ENCODE results near the gene RNF181. TPM values are rescaled to one million over a fixed set of nuclear protein-coding genes. Genes with fewer than 3 reads are reported as not detected.
"Not testable (repeated sequence)": the region's sequence is repeated elsewhere in the genome, so short reads cannot be mapped to it uniquely, and the experiment has no call there.

RNF181 gene
- polyA plus RNA-seq, 2 of the 4 experiments (the other 2 are of a cell fraction): 189 to 287 TPM

- TF ChIP-seq, protein P1, sequence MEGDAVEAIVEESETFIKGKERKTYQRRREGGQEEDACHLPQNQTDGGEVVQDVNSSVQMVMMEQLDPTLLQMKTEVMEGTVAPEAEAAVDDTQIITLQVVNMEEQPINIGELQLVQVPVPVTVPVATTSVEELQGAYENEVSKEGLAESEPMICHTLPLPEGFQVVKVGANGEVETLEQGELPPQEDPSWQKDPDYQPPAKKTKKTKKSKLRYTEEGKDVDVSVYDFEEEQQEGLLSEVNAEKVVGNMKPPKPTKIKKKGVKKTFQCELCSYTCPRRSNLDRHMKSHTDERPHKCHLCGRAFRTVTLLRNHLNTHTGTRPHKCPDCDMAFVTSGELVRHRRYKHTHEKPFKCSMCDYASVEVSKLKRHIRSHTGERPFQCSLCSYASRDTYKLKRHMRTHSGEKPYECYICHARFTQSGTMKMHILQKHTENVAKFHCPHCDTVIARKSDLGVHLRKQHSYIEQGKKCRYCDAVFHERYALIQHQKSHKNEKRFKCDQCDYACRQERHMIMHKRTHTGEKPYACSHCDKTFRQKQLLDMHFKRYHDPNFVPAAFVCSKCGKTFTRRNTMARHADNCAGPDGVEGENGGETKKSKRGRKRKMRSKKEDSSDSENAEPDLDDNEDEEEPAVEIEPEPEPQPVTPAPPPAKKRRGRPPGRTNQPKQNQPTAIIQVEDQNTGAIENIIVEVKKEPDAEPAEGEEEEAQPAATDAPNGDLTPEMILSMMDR (IDR thresholded peaks at IDR 0.05): peak; percentile 17; the same call in 1 of the 3 replicates
- TF ChIP-seq RFX5 (IDR thresholded peaks at IDR 0.05) (0 out of 2 replicates have a peak, but pooled peaks have one; percentile 11), KDM1A (IDR thresholded peaks at IDR 0.05; ENCODE audit: low read depth) (no peak), HOXB5 (CRISPR knock-in tag; IDR thresholded peaks at IDR 0.05) (no peak)
Observed at GRCh38 chr2:85602476-85603234, 7.1 kb downstream of the RNF181 start, which contains the start of gene TMEM150A (continued).

DNA sequence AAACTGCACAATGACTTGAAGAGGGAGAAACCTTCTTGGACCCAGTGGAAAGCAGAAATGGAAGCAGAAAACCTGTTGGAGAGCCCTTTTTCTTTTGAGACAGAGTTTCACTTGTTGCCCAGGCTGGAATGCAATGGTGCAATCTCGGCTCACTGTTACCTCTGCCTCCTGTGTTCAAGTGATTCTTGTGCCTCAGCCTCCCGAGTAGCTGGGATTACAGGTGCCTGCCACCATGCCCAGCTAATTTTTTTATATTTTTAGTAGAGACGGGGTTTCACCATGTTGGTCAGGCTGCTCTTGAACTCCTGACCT, 8.5 kb downstream of the RNF181 start:
- CTCF ChIA-PET: interaction anchor here (0.9 to 2.6 kb wide), 9 partner anchors 10 to 303 kb away, joined by 3 to 8 read pairs (median 3); no protein-coding TSS in a partner anchor
- not testable (repeated sequence) for ATAC-seq; DNase-seq (ENCODE audit: low read depth in 1 of 2, low spot score in 1 of 2); H3K4me3 ChIP-seq; H3K9me3 ChIP-seq; H3K27ac ChIP-seq; FAIRE-seq
- WGBS (ENCODE audit: missing lambda C conversion rate): 85% methylated on average over 3 of the region's 3 CpGs
- Histone ChIP-seq H3K4me2 (peak overlapping the region; percentile 81), H3K4me1 (peaks cover 20% of the 10 kb centered on the region)
- POLR2A ChIA-PET: interaction anchor here (3.9 kb wide), 1 partner anchor 9 kb away, joined by 19 read pairs; the partner anchor contains the start of gene RNF181

- ChIA-PET POLR2A (interaction anchor here (1.4 to 3.9 kb wide), 2 partner anchors 10 to 167 kb away, joined by 3 to 19 read pairs; partner anchors contain the start of gene RNF181), CTCF (interaction anchor here (0.8 to 2.6 kb wide), 13 partner anchors 10 to 304 kb away, joined by 3 to 8 read pairs (median 3); no protein-coding TSS in a partner anchor)
- WGBS (ENCODE audit: missing lambda C conversion rate): 72% methylated on average over 6 of the region's 6 CpGs
- Histone ChIP-seq H3K4me1 (peaks cover 20% of the 10 kb centered on the region), H3K27ac (no peak overlapping the region), H3K9me3 (no peaks in the 10 kb centered on the region), H3K4me3 (no peak overlapping the region), H3K4me2 (no peak overlapping the region)
- no peak for FAIRE-seq
- no peak for DNase-seq (ENCODE audit: low read depth in 1 of 2, low spot score in 1 of 2)
- 0 out of 4 replicates have a peak, but pooled peaks of 1 of the 2 experiments have one; percentile 8 for TF ChIP-seq CEBPB (IDR thresholded peaks at IDR 0.05)
- TF ChIP-seq CBX8 (IDR thresholded peaks at IDR 0.05): no peak
- no peak for ATAC-seq
Observed at GRCh38 chr2:85604568-85605339, 9.2 kb downstream of the RNF181 start.

GRCh38 chr2:85605406-85606115, 10.0 kb downstream of the RNF181 start:
- Histone ChIP-seq H3K27ac (no peak overlapping the region), H3K4me1 (peaks cover 26% of the 10 kb centered on the region), H3K9me3 (no peaks in the 10 kb centered on the region), H3K4me3 (no peak overlapping the region), H3K4me2 (no peak overlapping the region)
- TF ChIP-seq NFE2L2 (conservative IDR thresholded peaks at IDR 0.05; ENCODE audit: low read length) (no peak), TFCP2L1 (CRISPR knock-in tag; IDR thresholded peaks at IDR 0.05) (no peak), CHD2 (IDR thresholded peaks at IDR 0.05; ENCODE audit: low read length, partially characterized antibody) (no peak), KDM1A (IDR thresholded peaks at IDR 0.05; ENCODE audit: low read depth) (no peak), FOSL2 (IDR thresholded peaks at IDR 0.05) (no peak), FOSL2 (CRISPR knock-in tag; IDR thresholded peaks at IDR 0.05) (no peak), CEBPB (IDR thresholded peaks at IDR 0.05) (no peak), JUNB (IDR thresholded peaks at IDR 0.05) (no peak), CBX8 (IDR thresholded peaks at IDR 0.05) (no peak)
- TF ChIP-seq, protein P2, sequence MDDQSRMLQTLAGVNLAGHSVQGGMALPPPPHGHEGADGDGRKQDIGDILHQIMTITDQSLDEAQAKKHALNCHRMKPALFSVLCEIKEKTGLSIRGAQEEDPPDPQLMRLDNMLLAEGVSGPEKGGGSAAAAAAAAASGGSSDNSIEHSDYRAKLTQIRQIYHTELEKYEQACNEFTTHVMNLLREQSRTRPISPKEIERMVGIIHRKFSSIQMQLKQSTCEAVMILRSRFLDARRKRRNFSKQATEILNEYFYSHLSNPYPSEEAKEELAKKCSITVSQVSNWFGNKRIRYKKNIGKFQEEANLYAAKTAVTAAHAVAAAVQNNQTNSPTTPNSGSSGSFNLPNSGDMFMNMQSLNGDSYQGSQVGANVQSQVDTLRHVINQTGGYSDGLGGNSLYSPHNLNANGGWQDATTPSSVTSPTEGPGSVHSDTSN (IDR thresholded peaks at IDR 0.05): no peak
- TF ChIP-seq, protein P3, sequence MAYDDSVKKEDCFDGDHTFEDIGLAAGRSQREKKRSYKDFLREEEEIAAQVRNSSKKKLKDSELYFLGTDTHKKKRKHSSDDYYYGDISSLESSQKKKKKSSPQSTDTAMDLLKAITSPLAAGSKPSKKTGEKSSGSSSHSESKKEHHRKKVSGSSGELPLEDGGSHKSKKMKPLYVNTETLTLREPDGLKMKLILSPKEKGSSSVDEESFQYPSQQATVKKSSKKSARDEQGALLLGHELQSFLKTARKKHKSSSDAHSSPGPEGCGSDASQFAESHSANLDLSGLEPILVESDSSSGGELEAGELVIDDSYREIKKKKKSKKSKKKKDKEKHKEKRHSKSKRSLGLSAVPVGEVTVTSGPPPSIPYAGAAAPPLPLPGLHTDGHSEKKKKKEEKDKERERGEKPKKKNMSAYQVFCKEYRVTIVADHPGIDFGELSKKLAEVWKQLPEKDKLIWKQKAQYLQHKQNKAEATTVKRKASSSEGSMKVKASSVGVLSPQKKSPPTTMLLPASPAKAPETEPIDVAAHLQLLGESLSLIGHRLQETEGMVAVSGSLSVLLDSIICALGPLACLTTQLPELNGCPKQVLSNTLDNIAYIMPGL (CRISPR knock-in tag; IDR thresholded peaks at IDR 0.05; ENCODE audit: borderline replicate concordance): no peak
- TF ChIP-seq, protein P4, sequence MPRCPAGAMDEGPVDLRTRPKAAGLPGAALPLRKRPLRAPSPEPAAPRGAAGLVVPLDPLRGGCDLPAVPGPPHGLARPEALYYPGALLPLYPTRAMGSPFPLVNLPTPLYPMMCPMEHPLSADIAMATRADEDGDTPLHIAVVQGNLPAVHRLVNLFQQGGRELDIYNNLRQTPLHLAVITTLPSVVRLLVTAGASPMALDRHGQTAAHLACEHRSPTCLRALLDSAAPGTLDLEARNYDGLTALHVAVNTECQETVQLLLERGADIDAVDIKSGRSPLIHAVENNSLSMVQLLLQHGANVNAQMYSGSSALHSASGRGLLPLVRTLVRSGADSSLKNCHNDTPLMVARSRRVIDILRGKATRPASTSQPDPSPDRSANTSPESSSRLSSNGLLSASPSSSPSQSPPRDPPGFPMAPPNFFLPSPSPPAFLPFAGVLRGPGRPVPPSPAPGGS (IDR thresholded peaks at IDR 0.05): no peak
- TF ChIP-seq, protein P5, sequence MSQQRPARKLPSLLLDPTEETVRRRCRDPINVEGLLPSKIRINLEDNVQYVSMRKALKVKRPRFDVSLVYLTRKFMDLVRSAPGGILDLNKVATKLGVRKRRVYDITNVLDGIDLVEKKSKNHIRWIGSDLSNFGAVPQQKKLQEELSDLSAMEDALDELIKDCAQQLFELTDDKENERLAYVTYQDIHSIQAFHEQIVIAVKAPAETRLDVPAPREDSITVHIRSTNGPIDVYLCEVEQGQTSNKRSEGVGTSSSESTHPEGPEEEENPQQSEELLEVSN (IDR thresholded peaks at IDR 0.05; ENCODE audit: borderline replicate concordance, low read depth): no peak
- CTCF ChIA-PET: interaction anchor here (0.8 to 2.6 kb wide), 10 partner anchors 10 to 186 kb away, joined by 3 to 8 read pairs (median 3); no protein-coding TSS in a partner anchor
- ATAC-seq (no peak), DNase-seq (ENCODE audit: low read depth in 1 of 2, low spot score in 1 of 2) (no peak), FAIRE-seq (no peak)
- POLR2A ChIA-PET: interaction anchor here (1.4 to 3.9 kb wide), 2 partner anchors 11 to 167 kb away, joined by 3 to 19 read pairs; partner anchors contain the start of gene RNF181
- WGBS (ENCODE audit: missing lambda C conversion rate): 80% methylated on average over 4 of the region's 4 CpGs
